ENCODE results near the gene CBLB. TPM values are rescaled to one million over a fixed set of nuclear protein-coding genes. Genes with fewer than 3 reads are reported as not detected.

Gene CBLB
- total RNA-seq, 1 donor from 2014 or later: 41.5 TPM

GRCh38 chr3:105883798-105884377, 15.1 kb upstream of the CBLB start:
- TF ChIP-seq CTCF (IDR thresholded peaks at IDR 0.05): no peak
- ATAC-seq (no peak), DNase-seq (no peak)
- Histone ChIP-seq H3K36me3 (no peaks in the 10 kb centered on the region), H3K9me3 (no peaks in the 10 kb centered on the region), H3K27ac (no peak overlapping the region), H3K4me1 (no peaks in the 10 kb centered on the region), H3K27me3 (no peaks in the 10 kb centered on the region), H3K4me3 (no peak overlapping the region)
- intact Hi-C loops (cut with DNase I): no loop called here

GRCh38 chr3:105880681-105881290, 12.0 kb upstream of the CBLB start:
- no peak for TF ChIP-seq CTCF (IDR thresholded peaks at IDR 0.05)
- no peaks in the 10 kb centered on the region for H3K4me1 ChIP-seq
- no peak overlapping the region for H3K27ac ChIP-seq
- no peak overlapping the region for H3K4me3 ChIP-seq
- ATAC-seq (no peak), DNase-seq (no peak)
- H3K9me3 ChIP-seq: no peaks in the 10 kb centered on the region
- no peaks in the 10 kb centered on the region for H3K36me3 ChIP-seq
- H3K27me3 ChIP-seq: no peaks in the 10 kb centered on the region
- intact Hi-C loops (cut with DNase I): no loop called here

- intact Hi-C loops (cut with DNase I): no loop called here
Measured at GRCh38 chr3:105878061-105878460, 9.2 kb upstream of the CBLB start.

GRCh38 chr3:105877336-105877910, 8.6 kb upstream of the CBLB start:
- H3K36me3 ChIP-seq: no peaks in the 10 kb centered on the region
- H3K9me3 ChIP-seq: no peaks in the 10 kb centered on the region
- H3K27me3 ChIP-seq: no peaks in the 10 kb centered on the region
- H3K4me1 ChIP-seq: no peaks in the 10 kb centered on the region
- intact Hi-C loops (cut with DNase I): no loop called here
- DNase-seq (no peak), ATAC-seq (no peak)
- no peak for TF ChIP-seq CTCF (IDR thresholded peaks at IDR 0.05)
- peak overlapping the region; percentile 28 for H3K27ac ChIP-seq
- no peak overlapping the region for H3K4me3 ChIP-seq

More at GRCh38 chr3:105878061-105878460, 9.2 kb upstream of the CBLB start:
- no peak for DNase-seq
- Histone ChIP-seq H3K9me3 (no peaks in the 10 kb centered on the region), H3K36me3 (no peaks in the 10 kb centered on the region), H3K27ac (no peak overlapping the region), H3K27me3 (no peaks in the 10 kb centered on the region), H3K4me1 (no peaks in the 10 kb centered on the region), H3K4me3 (no peak overlapping the region)
- no peak for ATAC-seq
- TF ChIP-seq CTCF (IDR thresholded peaks at IDR 0.05): no peak

GRCh38 chr3:105876780-105877327, 8.0 kb upstream of the CBLB start:
- peak; percentile 81 for ATAC-seq
- intact Hi-C loops (cut with DNase I): no loop called here
- H3K9me3 ChIP-seq: no peaks in the 10 kb centered on the region
- no peak overlapping the region for H3K4me3 ChIP-seq
- no peaks in the 10 kb centered on the region for H3K4me1 ChIP-seq
- H3K36me3 ChIP-seq: no peaks in the 10 kb centered on the region
- TF ChIP-seq CTCF (IDR thresholded peaks at IDR 0.05): no peak
- no peaks in the 10 kb centered on the region for H3K27me3 ChIP-seq
- no peak for DNase-seq
- H3K27ac ChIP-seq: peak overlapping the region; percentile 28

All from upper lobe of right lung (tissue), 1 donor.